Endothelial cell (in vitro differentiated cells): Measurements from ENCODE around the gene ESF1. TPM values are rescaled to one million over a fixed set of nuclear protein-coding genes. Genes with fewer than 3 reads are reported as not detected.

Experiments
- DNase-seq: peaks from one replicate; pipeline ENCODE4 v3.0.0; 2021; ENCODE audit warnings: low spot score
- H3K27ac Mint-ChIP-seq: one replicate; pipeline ENCODE4 v1.8.0; 2021; ENCODE audit warnings: mixed read lengths, inconsistent platforms; ENCODE audit not compliant: unreplicated experiment
- H3K27me3 Mint-ChIP-seq: one replicate; pipeline ENCODE4 v1.8.0; 2021; ENCODE audit warnings: mild to moderate bottlenecking, moderate library complexity, mixed read lengths, inconsistent platforms; ENCODE audit not compliant: unreplicated experiment
- H3K36me3 Mint-ChIP-seq: one replicate; pipeline ENCODE4 v1.8.0; 2021; ENCODE audit warnings: mild to moderate bottlenecking, low read depth, mixed read lengths, inconsistent platforms; ENCODE audit not compliant: unreplicated experiment
- H3K4me1 Mint-ChIP-seq: one replicate; pipeline ENCODE4 v1.8.0; 2021; ENCODE audit warnings: mild to moderate bottlenecking, mixed read lengths, inconsistent platforms; ENCODE audit not compliant: unreplicated experiment
- H3K4me3 Mint-ChIP-seq: one replicate; pipeline ENCODE4 v1.8.0; 2021; ENCODE audit warnings: mild to moderate bottlenecking, mixed read lengths, inconsistent platforms; ENCODE audit not compliant: unreplicated experiment
- H3K9me3 Mint-ChIP-seq: one replicate; pipeline ENCODE4 v1.8.0; 2021; ENCODE audit warnings: mixed read lengths, inconsistent platforms; ENCODE audit not compliant: unreplicated experiment
- total RNA-seq: library from RNA; stranded (reverse); fragmentation: NEBNext Ultra II Directional; extraction: Animal tissue kit (Norgen Biotek cat#: 25700); gene quantifications from one replicate; pipeline ENCODE4 v1.2.1, GENCODE V29; 2021; ENCODE audit not compliant: unreplicated experiment
- TF ChIP-seq, protein P1 (sequence below): fragments of 200-600 bp; sonication (generic); IDR thresholded peaks from one replicate; pipeline ENCODE4 v1.5.0; 2021; ENCODE audit warnings: antibody characterized with exemption; ENCODE audit not compliant: unreplicated experiment

ESF1 gene
- total RNA-seq, 1 donor from 2014 or later = 11.6 TPM

DNA sequence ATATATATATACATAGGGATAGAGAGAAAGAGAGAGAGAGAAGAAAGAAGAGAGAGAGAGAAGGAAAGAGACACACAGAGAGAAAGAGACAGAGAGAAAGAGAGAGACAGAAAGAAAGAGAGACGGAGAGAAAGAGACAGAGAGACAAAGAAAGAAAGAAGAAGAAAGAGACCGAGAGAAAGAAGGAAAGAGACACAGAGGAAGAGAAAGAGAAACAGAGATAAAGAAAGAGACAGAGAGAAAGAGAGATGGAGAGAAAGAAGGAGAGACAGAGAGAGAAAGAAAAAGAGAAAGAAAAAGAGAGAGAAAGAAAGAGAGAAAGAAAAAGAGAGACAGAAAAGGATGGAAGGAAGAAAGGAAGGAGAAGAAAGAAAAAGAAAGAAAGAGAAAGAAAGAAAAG is 99.1 kb downstream of the ESF1 start:
- no peaks in the 10 kb centered on the region for H3K36me3 Mint-ChIP-seq
- no peak for DNase-seq
- H3K27ac Mint-ChIP-seq = no peak overlapping the region
- H3K27me3 Mint-ChIP-seq = peaks cover 4% of the 10 kb centered on the region
- H3K9me3 Mint-ChIP-seq = no peaks in the 10 kb centered on the region
- TF ChIP-seq, protein P1, sequence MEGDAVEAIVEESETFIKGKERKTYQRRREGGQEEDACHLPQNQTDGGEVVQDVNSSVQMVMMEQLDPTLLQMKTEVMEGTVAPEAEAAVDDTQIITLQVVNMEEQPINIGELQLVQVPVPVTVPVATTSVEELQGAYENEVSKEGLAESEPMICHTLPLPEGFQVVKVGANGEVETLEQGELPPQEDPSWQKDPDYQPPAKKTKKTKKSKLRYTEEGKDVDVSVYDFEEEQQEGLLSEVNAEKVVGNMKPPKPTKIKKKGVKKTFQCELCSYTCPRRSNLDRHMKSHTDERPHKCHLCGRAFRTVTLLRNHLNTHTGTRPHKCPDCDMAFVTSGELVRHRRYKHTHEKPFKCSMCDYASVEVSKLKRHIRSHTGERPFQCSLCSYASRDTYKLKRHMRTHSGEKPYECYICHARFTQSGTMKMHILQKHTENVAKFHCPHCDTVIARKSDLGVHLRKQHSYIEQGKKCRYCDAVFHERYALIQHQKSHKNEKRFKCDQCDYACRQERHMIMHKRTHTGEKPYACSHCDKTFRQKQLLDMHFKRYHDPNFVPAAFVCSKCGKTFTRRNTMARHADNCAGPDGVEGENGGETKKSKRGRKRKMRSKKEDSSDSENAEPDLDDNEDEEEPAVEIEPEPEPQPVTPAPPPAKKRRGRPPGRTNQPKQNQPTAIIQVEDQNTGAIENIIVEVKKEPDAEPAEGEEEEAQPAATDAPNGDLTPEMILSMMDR = no peak
- H3K4me1 Mint-ChIP-seq = no peaks in the 10 kb centered on the region
- no peak overlapping the region for H3K4me3 Mint-ChIP-seq

DNA sequence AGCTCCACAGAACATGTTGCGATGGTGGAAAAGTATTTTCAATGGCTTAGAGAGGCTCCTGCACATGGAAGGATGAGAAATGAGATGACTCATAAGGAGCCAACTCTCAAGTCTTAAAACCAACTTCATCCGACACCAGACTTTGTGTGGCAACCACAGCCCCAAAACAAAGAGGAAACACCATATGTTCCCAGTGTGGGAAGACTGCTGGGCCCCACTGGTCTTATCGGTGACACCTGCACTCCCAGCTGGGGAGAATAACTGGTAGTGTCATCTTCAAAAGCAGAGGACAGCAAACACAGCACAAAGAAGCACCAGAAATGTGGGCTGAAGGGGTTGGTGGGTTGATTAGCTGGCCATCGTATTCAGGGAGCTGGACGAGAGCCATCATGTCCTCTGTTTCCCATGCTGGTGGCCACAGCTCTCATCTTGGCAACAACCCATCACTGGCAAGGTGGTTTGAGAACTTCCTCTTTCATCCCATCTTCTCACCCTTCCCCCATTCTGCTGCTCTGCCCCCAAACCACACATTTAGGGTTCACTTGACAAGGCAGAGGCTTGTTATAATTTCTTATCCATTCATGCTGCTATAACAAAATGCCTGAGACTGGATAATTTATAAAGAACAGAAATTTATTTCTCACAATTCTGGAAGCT is 100.0 kb downstream of the ESF1 start:
- H3K27ac Mint-ChIP-seq = no peak overlapping the region

DNA sequence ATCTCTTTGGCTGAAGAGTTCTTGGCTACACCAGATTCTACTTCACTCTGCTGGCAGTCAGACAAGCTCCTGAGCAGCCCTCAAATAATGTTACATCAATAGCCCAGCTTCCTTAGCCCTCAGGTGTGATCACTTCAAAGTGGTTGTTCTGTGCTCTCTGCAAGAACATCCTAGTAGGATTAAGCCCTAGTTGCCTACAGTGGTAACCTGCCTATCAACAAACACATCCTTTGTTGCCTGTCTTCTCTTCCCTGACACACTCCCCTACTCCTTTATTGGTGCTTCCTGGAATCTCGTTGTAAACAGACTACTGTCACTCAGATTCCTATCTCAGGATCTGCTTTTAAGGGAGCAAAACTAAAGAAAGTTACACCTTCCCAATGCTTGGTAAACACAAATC is 100.9 kb downstream of the ESF1 start:
- TF ChIP-seq, protein P1 = no peak
- no peak overlapping the region for H3K4me3 Mint-ChIP-seq
- H3K4me1 Mint-ChIP-seq = no peaks in the 10 kb centered on the region
- H3K27ac Mint-ChIP-seq = no peak overlapping the region
- DNase-seq = no peak
- H3K9me3 Mint-ChIP-seq = no peaks in the 10 kb centered on the region
- H3K36me3 Mint-ChIP-seq = no peaks in the 10 kb centered on the region
- peaks cover 2% of the 10 kb centered on the region for H3K27me3 Mint-ChIP-seq

More for the DNA sequence above, 100.0 kb downstream of the ESF1 start:
- H3K4me1 Mint-ChIP-seq = no peaks in the 10 kb centered on the region
- H3K36me3 Mint-ChIP-seq = no peaks in the 10 kb centered on the region
- no peak overlapping the region for H3K4me3 Mint-ChIP-seq
- DNase-seq = no peak
- H3K9me3 Mint-ChIP-seq = no peaks in the 10 kb centered on the region
- peaks cover 4% of the 10 kb centered on the region for H3K27me3 Mint-ChIP-seq
- TF ChIP-seq, protein P1 = no peak

DNA sequence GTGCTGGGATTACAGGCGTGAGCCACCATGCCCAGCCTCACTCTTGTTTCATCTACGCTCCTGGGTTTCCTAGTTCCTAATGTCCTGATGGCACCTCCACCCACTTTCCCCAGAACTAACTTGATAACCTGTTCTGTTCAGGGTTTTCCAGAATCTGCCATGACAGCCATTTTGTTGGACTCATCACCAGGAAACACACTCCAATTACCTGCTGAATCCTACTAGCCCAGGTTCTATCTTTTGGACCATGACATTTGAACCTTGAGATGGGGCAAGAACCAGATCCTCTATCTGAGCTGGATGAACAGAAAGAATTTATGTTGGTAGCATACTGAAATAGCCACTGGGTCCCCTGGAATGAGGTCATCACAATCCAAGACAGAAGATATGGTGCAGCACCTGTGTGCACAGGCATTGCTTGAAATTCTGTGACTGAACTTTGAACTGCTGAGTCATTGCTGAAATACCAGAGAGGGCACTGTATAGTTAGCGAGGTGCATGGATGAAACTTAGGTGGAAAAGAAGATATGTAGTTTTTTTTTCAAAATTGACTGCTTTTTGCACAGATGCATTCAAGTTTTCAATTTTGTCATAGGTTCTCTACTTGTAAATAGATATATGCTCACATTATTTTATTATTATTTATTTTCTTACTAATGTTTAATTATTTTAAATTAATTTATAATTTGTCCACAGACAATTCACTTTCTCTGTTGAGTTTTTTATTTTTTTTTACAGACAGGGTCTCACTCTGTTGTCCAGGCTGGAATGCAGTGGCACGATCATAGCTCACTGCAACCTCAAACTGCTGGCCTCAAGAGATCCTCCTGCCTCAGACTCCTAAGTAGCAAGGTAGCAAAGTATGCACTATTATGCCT is 103.2 kb downstream of the ESF1 start:
- Mint-ChIP-seq H3K36me3 (no peaks in the 10 kb centered on the region), H3K9me3 (no peaks in the 10 kb centered on the region), H3K27me3 (peaks cover 2% of the 10 kb centered on the region), H3K4me3 (no peak overlapping the region), H3K27ac (no peak overlapping the region), H3K4me1 (no peaks in the 10 kb centered on the region)
- DNase-seq = no peak
- TF ChIP-seq, protein P1 = no peak

DNA sequence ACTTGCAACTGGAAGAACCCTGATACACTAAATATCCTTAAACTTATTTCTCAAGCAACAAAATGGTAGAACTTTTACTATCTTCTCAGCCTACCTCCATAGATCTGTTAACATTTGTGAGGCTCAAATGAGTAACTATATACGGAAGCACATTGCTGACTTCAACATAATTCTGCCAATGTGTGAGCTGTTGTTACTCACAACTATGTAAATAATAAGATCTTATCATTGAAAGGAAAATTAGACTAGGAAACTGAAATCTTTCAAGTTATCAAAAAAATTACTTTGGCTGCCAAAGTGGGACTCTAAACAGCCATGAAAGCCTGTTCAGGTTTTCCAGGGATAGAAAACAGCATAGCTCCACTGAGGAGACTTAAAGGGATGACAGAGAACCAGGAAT is 105.8 kb downstream of the ESF1 start:
- Mint-ChIP-seq H3K36me3 (no peaks in the 10 kb centered on the region), H3K27me3 (peaks cover 2% of the 10 kb centered on the region), H3K9me3 (no peaks in the 10 kb centered on the region), H3K4me1 (no peaks in the 10 kb centered on the region), H3K27ac (no peak overlapping the region), H3K4me3 (no peak overlapping the region)
- TF ChIP-seq, protein P1 = no peak
- no peak for DNase-seq
